Ovary (tissue), 9 donors: ENCODE data around the gene TBC1D16. TPM values are rescaled to one million over a fixed set of nuclear protein-coding genes. Genes with fewer than 3 reads are reported as not detected.

Source experiments
- DNase-seq, 5 donors: peaks; one replicate each; pipeline ENCODE4 v3.0.0-alpha.2; 2019 to 2020
- H3K27ac ChIP-seq, 2 donors: fragments of 200-600 bp; one replicate each; pipeline versions ENCODE4 v1.5.1 to v1.8.0; 2019 to 2022
- H3K27me3 ChIP-seq: fragments of 200-600 bp; one replicate; pipeline ENCODE4 v1.8.0; 2022
- H3K36me3 ChIP-seq: fragments of 200-600 bp; sonication (generic); one replicate; pipeline ENCODE4 v1.5.1; 2019
- H3K4me1 ChIP-seq: one replicate; pipeline ENCODE4 v1.8.1; 2013; ENCODE audit warnings: mild to moderate bottlenecking, moderate library complexity; ENCODE audit not compliant: insufficient read depth
- H3K4me3 ChIP-seq: fragments of 200-600 bp; sonication (generic); one replicate; pipeline ENCODE4 v1.5.1; 2017
- H3K9me3 ChIP-seq, 2 donors: fragments of 200-600 bp in 1 of 2; sonication (generic) in 1 of 2; one replicate each; pipeline versions ENCODE4 v1.5.1 to v1.8.1; 2013 to 2019; ENCODE audit warnings: mild to moderate bottlenecking in 1 of 2, moderate library complexity in 1 of 2
- CTCF ChIP-seq, 3 donors: fragments of 450-650 bp in 2 of 3; fragments of 200-600 bp in 1 of 3; IDR thresholded peaks; one replicate each; pipeline versions ENCODE4 v1.5.1 to v1.8.0; 2016 to 2022; ENCODE audit warnings: antibody characterized with exemption in 3 of 3, mild to moderate bottlenecking in 1 of 3
- EP300 ChIP-seq: sonication (generic); formaldehyde crosslinking; IDR thresholded peaks from one replicate; pipeline ENCODE4 v1.6.1; 2017; ENCODE audit warnings: antibody characterized with exemption
- POLR2A ChIP-seq: fragments of 450-650 bp; IDR thresholded peaks from one replicate; pipeline ENCODE4 v1.6.1; 2017; ENCODE audit warnings: antibody characterized with exemption, mild to moderate bottlenecking, moderate library complexity
- WGBS, 3 donors: extraction: QIAGEN DNeasy Blood & Tissue Kit in 1 of 3; methylation state at CpG; one replicate each; pipeline versions ENCODE4 v1.1.5 to v1.1.7; 2013 to 2017; 5-methylcytosine and 5-hydroxymethylcytosine counted together
- intact Hi-C, 4 donors: fragments of 100-400 bp; cut with DNase I; formaldehyde crosslinking; loops; one replicate each; pipeline versions ENCODE4 v1.11.0 to v1.15.1; 2022 to 2023
- polyA plus RNA-seq, 2 donors: library from polyadenylated mRNA; stranded (reverse); fragments of 200-250 nt in 1 of 2; fragments of 350-450 nt in 1 of 2; fragmentation: Illumina TruSeq in 1 of 2; extraction: RNeasy Lipid Tissue Mini Kit (QIAGEN cat#74804) in 1 of 2; gene quantifications; one replicate each; pipeline ENCODE4 v1.2.3, GENCODE V29; 2013 to 2014
- total RNA-seq, 7 donors: library from RNA; depleted of rRNA in 2 of 7; stranded (reverse); fragments of >200 nt in 2 of 7; fragmentation: NEBNext Ultra II Directional in 3 of 7; extraction: Animal tissue kit (Norgen Biotek cat#: 25700) in 3 of 7; gene quantifications; one replicate each; pipeline versions ENCODE4 v1.1.0 to v1.2.4, GENCODE V29; 2016 to 2023
- donor health status: DM: no; HTN: no; CAD: no; lungs with moderate emphysema.
- donor health status: DM: no; HTN: no; CAD: no.
- donor health status: Bipolar disorder and iron deficiency.
- donor health status: DM: yes; HTN: yes; CAD: no.
- donor health status: DM: no; HTN: no; CAD: no.
- donor health status: DM: yes; HTN: yes; CAD: no.

TBC1D16 gene
- total and polyA plus RNA-seq, 9 donors: 9.3 to 40.5 (median 27.1) TPM

GRCh38 chr17:79926142-79926604 lies 109.5 kb downstream of the TBC1D16 start:
- DNase-seq: peak in 1 of 5 donors; percentile 20
- no peak overlapping the region for H3K4me3 ChIP-seq
- 16 to 31% (median 30%) methylated on average over 7 to 9 of the region's 9 CpGs for WGBS, 3 donors
- no peak for TF ChIP-seq EP300
- no peak for TF ChIP-seq POLR2A
- TF ChIP-seq CTCF (IDR thresholded peaks at IDR 0.05): no peak
- intact Hi-C loops: no loop called here
- no peaks in the 10 kb centered on the region for H3K36me3 ChIP-seq
- H3K27me3 ChIP-seq: no peaks in the 10 kb centered on the region
- no peak overlapping the region for H3K27ac ChIP-seq
- no peaks in the 10 kb centered on the region for H3K9me3 ChIP-seq
- peaks cover 7% of the 10 kb centered on the region for H3K4me1 ChIP-seq

GRCh38 chr17:79925242-79925957 lies 110.3 kb downstream of the TBC1D16 start:
- WGBS, 3 donors: 52 to 68% (median 66%) methylated on average over 27 to 29 of the region's 29 CpGs
- DNase-seq: peak in 2 of 5 donors; percentile 49 to 71
- H3K4me3 ChIP-seq: no peak overlapping the region
- no peak overlapping the region for H3K27ac ChIP-seq
- H3K4me1 ChIP-seq: peaks cover 7% of the 10 kb centered on the region
- H3K36me3 ChIP-seq: no peaks in the 10 kb centered on the region
- intact Hi-C loops: no loop called here
- no peaks in the 10 kb centered on the region for H3K9me3 ChIP-seq
- no peaks in the 10 kb centered on the region for H3K27me3 ChIP-seq
- TF ChIP-seq EP300: no peak
- no peak for TF ChIP-seq CTCF (IDR thresholded peaks at IDR 0.05)
- no peak for TF ChIP-seq POLR2A

- intact Hi-C loops: no loop called here
- H3K27me3 ChIP-seq: no peaks in the 10 kb centered on the region
- WGBS, 3 donors: 75 to 89% (median 80%) methylated on average over 2 to 3 of the region's 3 CpGs
Measured at GRCh38 chr17:79924639-79924976, 111.1 kb downstream of the TBC1D16 start.

GRCh38 chr17:79923974-79924638 lies 111.6 kb downstream of the TBC1D16 start:
- H3K9me3 ChIP-seq: no peaks in the 10 kb centered on the region
- 79 to 84% (median 79%) methylated on average over 16 of the region's 16 CpGs for WGBS, 3 donors
- peak in 2 of 5 donors; percentile 25 to 54 for DNase-seq
- H3K4me3 ChIP-seq: no peak overlapping the region
- no peaks in the 10 kb centered on the region for H3K36me3 ChIP-seq
- no peaks in the 10 kb centered on the region for H3K27me3 ChIP-seq
- no peak for TF ChIP-seq EP300
- TF ChIP-seq CTCF (IDR thresholded peaks at IDR 0.05): no peak
- TF ChIP-seq POLR2A: no peak
- peaks cover 7% of the 10 kb centered on the region for H3K4me1 ChIP-seq
- intact Hi-C loops: no loop called here
- H3K27ac ChIP-seq: no peak overlapping the region

More at GRCh38 chr17:79924639-79924976, 111.1 kb downstream of the TBC1D16 start:
- DNase-seq: no peak
- Histone ChIP-seq H3K9me3 (no peaks in the 10 kb centered on the region), H3K4me3 (no peak overlapping the region), H3K4me1 (peaks cover 7% of the 10 kb centered on the region), H3K36me3 (no peaks in the 10 kb centered on the region), H3K27ac (no peak overlapping the region)
- no peak for TF ChIP-seq POLR2A
- TF ChIP-seq CTCF (IDR thresholded peaks at IDR 0.05): no peak
- no peak for TF ChIP-seq EP300
